ENCODE measurements around the gene SLC4A5.

Gene SLC4A5

GRCh38 chr2:74384051-74384450 is 40.8 kb upstream of the SLC4A5 start:
- no peak for TF ChIP-seq CTCF (IDR thresholded peaks at IDR 0.05)

GRCh38 chr2:74383254-74383653 is 40.0 kb upstream of the SLC4A5 start:
- TF ChIP-seq CTCF (IDR thresholded peaks at IDR 0.05): no peak

GRCh38 chr2:74381751-74382150 is 38.5 kb upstream of the SLC4A5 start:
- no peak for TF ChIP-seq CTCF (IDR thresholded peaks at IDR 0.05)

- TF ChIP-seq CTCF (IDR thresholded peaks at IDR 0.05): no peak
These were observed 36.9 kb upstream of the SLC4A5 start, which contains the start of gene DCTN1 for GRCh38 chr2:74379851-74380789. Gene DCTN1 (minus strand): TSS chr2:74380311. CDS start chr2:74380037, 274 bp downstream.

- TF ChIP-seq CTCF (IDR thresholded peaks at IDR 0.05): no peak
These were observed 34.8 kb upstream of the SLC4A5 start for GRCh38 chr2:74378007-74378406.

GRCh38 chr2:74375838-74376237 is 32.6 kb upstream of the SLC4A5 start:
- no peak for TF ChIP-seq CTCF (IDR thresholded peaks at IDR 0.05)

GRCh38 chr2:74374509-74375205 is 31.4 kb upstream of the SLC4A5 start:
- no peak for TF ChIP-seq CTCF (IDR thresholded peaks at IDR 0.05)
